Left lung (tissue), 10 donors: ENCODE measurements around the gene DENND6B. TPM values are rescaled to one million over a fixed set of nuclear protein-coding genes. Genes with fewer than 3 reads are reported as not detected.

ENCODE experiments used
- ATAC-seq: fragments of 200-7000 bp; cut with Tn5 transposase; one replicate; pipeline ENCODE4 v1.9.1; 2020; ENCODE audit warnings: moderate library complexity
- DNase-seq, 4 donors: peaks; one replicate each; pipeline ENCODE4 v3.0.0-alpha.2; 2013 to 2020
- H3K27ac ChIP-seq, 2 donors: fragments of 200-600 bp; sonication (generic) in 1 of 2; one replicate each; pipeline versions ENCODE4 v1.5.0 to v1.8.0; 2020 to 2021
- H3K27me3 ChIP-seq, 2 donors: fragments of 200-600 bp; sonication (generic) in 1 of 2; one replicate each; pipeline versions ENCODE4 v1.5.0 to v1.8.0; 2020 to 2021
- H3K36me3 ChIP-seq, 2 donors: fragments of 200-600 bp; sonication (generic) in 1 of 2; one replicate each; pipeline versions ENCODE4 v1.5.0 to v1.8.0; 2020 to 2021
- H3K4me1 ChIP-seq, 2 donors: fragments of 200-600 bp; one replicate each; pipeline ENCODE4 v1.8.0; 2021
- H3K4me3 ChIP-seq, 2 donors: fragments of 200-600 bp; sonication (generic) in 1 of 2; one replicate each; pipeline versions ENCODE4 v1.5.0 to v1.8.0; 2020 to 2021; ENCODE audit warnings: mild to moderate bottlenecking in 1 of 2
- H3K9me3 ChIP-seq, 2 donors: fragments of 200-600 bp; sonication (generic) in 1 of 2; one replicate each; pipeline versions ENCODE4 v1.5.0 to v1.8.0; 2020 to 2021
- intact Hi-C, 2 donors: fragments of 100-400 bp; cut with DNase I; formaldehyde crosslinking; loops; one replicate each; pipeline versions ENCODE4 v1.11.2 to v1.14.2; 2022
- polyA plus RNA-seq, 6 donors: library from polyadenylated mRNA; unstranded; fragments of 120-200 nt; gene quantifications; one replicate each; pipeline ENCODE4 v1.2.1, GENCODE V29; 2013; ENCODE audit not compliant: insufficient read length in 6 of 6
- total RNA-seq, 2 donors: library from RNA; stranded (reverse); fragmentation: NEBNext Ultra II Directional; extraction: Animal tissue kit (Norgen Biotek cat#: 25700); gene quantifications; one replicate each; pipeline ENCODE4 v1.2.1, GENCODE V29; 2021
- TF ChIP-seq, protein P1 (sequence below), 2 donors: fragments of 200-600 bp; sonication (generic) in 1 of 2; IDR thresholded peaks; one replicate each; pipeline versions ENCODE4 v1.5.0 to v1.8.0; 2021; ENCODE audit warnings: antibody characterized with exemption in 2 of 2
- donor health status: DM: no; HTN: yes; CAD: no.
- donor health status: DM: no; HTN: no; CAD: no.

The DENND6B gene
- total and polyA plus RNA-seq, 8 donors, result 7.3 to 18.8 (median 12.1) TPM

- no peak overlapping the region for H3K27ac ChIP-seq
These were observed 41.1 kb downstream of the DENND6B start for GRCh38 chr22:50285568-50286229.

DNA sequence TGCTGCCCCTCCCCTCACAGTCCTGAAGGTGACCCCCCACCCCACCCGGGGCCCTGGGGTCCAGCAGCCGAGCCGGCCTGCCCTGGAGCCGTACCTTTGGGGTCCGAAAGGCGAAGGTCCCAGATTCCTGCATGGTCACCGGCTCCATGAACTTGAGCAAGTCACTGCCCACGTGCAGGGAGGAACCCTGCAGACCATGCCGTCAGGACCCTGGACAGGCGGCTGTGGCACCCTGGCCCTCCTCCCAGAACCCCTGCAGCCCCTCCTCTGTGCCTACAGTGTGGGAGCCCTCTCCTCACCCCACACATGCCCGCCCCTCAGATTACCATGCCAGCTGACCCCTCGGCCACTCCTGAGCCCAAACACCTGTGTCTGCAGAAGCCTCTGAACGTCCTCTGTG lies 42.3 kb downstream of the DENND6B start:
- peaks cover 5 to 95% of the 10 kb centered on the region in 2 donors for H3K36me3 ChIP-seq
- DNase-seq (no peak), ATAC-seq (no peak)
- no peaks in the 10 kb centered on the region for H3K27me3 ChIP-seq
- H3K9me3 ChIP-seq, result no peaks in the 10 kb centered on the region
- no peaks in the 10 kb centered on the region for H3K4me1 ChIP-seq
- H3K27ac ChIP-seq, result no peak overlapping the region
- no peak overlapping the region for H3K4me3 ChIP-seq
- intact Hi-C loops, result no loop called here
- TF ChIP-seq, protein P1, sequence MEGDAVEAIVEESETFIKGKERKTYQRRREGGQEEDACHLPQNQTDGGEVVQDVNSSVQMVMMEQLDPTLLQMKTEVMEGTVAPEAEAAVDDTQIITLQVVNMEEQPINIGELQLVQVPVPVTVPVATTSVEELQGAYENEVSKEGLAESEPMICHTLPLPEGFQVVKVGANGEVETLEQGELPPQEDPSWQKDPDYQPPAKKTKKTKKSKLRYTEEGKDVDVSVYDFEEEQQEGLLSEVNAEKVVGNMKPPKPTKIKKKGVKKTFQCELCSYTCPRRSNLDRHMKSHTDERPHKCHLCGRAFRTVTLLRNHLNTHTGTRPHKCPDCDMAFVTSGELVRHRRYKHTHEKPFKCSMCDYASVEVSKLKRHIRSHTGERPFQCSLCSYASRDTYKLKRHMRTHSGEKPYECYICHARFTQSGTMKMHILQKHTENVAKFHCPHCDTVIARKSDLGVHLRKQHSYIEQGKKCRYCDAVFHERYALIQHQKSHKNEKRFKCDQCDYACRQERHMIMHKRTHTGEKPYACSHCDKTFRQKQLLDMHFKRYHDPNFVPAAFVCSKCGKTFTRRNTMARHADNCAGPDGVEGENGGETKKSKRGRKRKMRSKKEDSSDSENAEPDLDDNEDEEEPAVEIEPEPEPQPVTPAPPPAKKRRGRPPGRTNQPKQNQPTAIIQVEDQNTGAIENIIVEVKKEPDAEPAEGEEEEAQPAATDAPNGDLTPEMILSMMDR (IDR thresholded peaks at IDR 0.05), result no peak

More at GRCh38 chr22:50285568-50286229, 41.1 kb downstream of the DENND6B start:
- H3K27me3 ChIP-seq, result no peaks in the 10 kb centered on the region
- TF ChIP-seq, protein P1 (IDR thresholded peaks at IDR 0.05), result no peak
- DNase-seq (no peak), ATAC-seq (no peak)
- H3K9me3 ChIP-seq, result no peaks in the 10 kb centered on the region
- no peak overlapping the region for H3K4me3 ChIP-seq
- H3K36me3 ChIP-seq, result peaks cover 5 to 95% of the 10 kb centered on the region in 2 donors
- H3K4me1 ChIP-seq, result no peaks in the 10 kb centered on the region
- intact Hi-C loops, result no loop called here

DNA sequence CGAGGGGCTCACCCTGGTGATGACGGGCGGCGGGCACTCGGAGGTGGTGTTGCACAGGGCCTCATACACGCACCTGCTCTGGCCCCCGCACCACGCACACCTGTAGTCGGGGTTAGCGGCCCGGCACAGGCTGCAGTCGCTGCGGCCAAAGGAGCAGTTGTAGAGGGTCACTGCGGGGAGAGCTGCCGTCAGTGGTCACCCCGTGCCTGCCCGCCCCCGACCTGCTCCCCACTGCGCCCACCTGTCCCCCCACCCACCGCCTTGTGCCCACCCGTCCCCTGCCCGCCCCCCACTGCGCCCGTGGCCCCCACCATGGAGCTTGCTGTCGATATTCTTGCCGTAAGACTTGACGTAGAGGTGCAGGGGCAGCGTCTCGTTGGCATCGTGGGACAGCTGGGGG lies 43.0 kb downstream of the DENND6B start:
- TF ChIP-seq, protein P1 (IDR thresholded peaks at IDR 0.05), result no peak
- peaks cover 5 to 95% of the 10 kb centered on the region in 2 donors for H3K36me3 ChIP-seq

DNA sequence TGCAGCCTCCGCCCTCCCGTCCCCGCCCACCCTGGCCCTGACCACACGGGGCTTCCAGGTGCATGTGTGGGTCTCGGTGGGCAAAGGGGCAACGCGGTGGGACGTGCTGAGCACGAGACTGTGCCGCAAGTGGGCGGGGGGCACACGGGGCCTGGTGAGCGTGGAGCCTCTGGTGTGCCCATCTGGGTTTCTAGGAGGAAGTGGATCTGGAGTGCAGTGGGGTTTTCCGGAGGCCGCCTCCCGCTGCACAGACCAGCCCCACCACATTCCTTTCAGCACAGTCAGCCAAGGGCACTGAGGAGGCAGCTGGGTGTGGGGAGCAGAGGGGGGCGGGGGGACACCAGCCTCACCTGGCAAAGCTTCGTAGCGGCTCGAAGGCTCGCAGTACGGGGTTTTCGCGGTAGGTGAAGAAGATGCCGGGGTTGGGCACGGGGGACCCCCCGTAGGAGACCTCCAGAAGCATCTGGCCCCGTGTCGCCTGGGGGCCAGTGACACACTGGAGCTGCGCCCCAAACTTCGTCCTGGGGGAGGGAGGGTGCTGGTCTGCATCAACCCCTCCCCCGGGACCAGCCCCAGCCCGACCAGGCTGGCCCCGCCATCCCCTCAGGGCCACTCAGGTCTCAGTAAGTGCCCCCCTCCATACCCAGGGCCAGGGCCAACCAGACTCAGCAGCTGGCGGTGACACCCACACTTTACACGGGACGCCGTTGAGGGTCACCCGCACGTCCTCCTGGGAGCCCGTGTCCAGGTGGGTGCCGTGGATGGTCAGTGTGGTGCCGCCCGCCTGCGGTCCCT lies 44.3 kb downstream of the DENND6B start:
- no peaks in the 10 kb centered on the region for H3K27me3 ChIP-seq
- H3K4me3 ChIP-seq, result no peak overlapping the region
- H3K9me3 ChIP-seq, result no peaks in the 10 kb centered on the region
- peak; percentile 88 for ATAC-seq
- H3K36me3 ChIP-seq, result peaks cover 11 to 95% of the 10 kb centered on the region in 2 donors
- H3K27ac ChIP-seq, result peak overlapping the region; percentile 44 to 55
- intact Hi-C loops, result no loop called here
- H3K4me1 ChIP-seq, result no peaks in the 10 kb centered on the region
- peak in 2 of 4 donors; percentile 82 to 85 for DNase-seq
- TF ChIP-seq, protein P1 (IDR thresholded peaks at IDR 0.05), result no peak

More for the DNA sequence above, 43.0 kb downstream of the DENND6B start:
- H3K4me3 ChIP-seq, result no peak overlapping the region
- no peaks in the 10 kb centered on the region for H3K4me1 ChIP-seq
- intact Hi-C loops, result no loop called here
- no peak for ATAC-seq
- no peak overlapping the region for H3K27ac ChIP-seq
- DNase-seq, result no peak
- H3K9me3 ChIP-seq, result no peaks in the 10 kb centered on the region
- H3K27me3 ChIP-seq, result no peaks in the 10 kb centered on the region

- Histone ChIP-seq H3K4me3 (no peak overlapping the region), H3K36me3 (peaks cover 11 to 95% of the 10 kb centered on the region in 2 donors), H3K27me3 (no peaks in the 10 kb centered on the region), H3K4me1 (no peaks in the 10 kb centered on the region), H3K27ac (peak overlapping the region in 1 of 2 donors; percentile 55), H3K9me3 (no peaks in the 10 kb centered on the region)
- TF ChIP-seq, protein P1 (IDR thresholded peaks at IDR 0.05), result no peak
- ATAC-seq (peak; percentile 33), DNase-seq (no peak)
- intact Hi-C loops, result no loop called here
These were observed 44.9 kb downstream of the DENND6B start for GRCh38 chr22:50281957-50282356.
